ENCODE data around the gene RNF207. TPM values are rescaled to one million over a fixed set of nuclear protein-coding genes. Genes with fewer than 3 reads are reported as not detected.

The RNF207 gene
- total and polyA plus RNA-seq, 2 of the 13 experiments (the other 11 are each of a cell fraction or from before 2014, with no cell fraction given), result 9.8 to 15.9 TPM

GRCh38 chr1:6199298-6200187 is 6.4 kb upstream of the RNF207 start, which contains the start of gene RPL22 (continued):
- peak; percentile 63 for TF ChIP-seq ATF3 (CRISPR knock-in tag; IDR thresholded peaks at IDR 0.05)
- peak; percentile 45 for TF ChIP-seq ZNF230 (CRISPR knock-in tag; IDR thresholded peaks at IDR 0.05)
- TF ChIP-seq ZBTB26 (CRISPR knock-in tag; IDR thresholded peaks at IDR 0.05; ENCODE audit: borderline replicate concordance), result no peak
- no peak; the same call in 1 of the 2 replicates for TF ChIP-seq KLF6 (CRISPR knock-in tag; IDR thresholded peaks at IDR 0.05)
- TF ChIP-seq MTA1 (CRISPR knock-in tag; IDR thresholded peaks at IDR 0.05; ENCODE audit: borderline replicate concordance), result peak; percentile 78; the same call in 1 of the 2 replicates
- peak; percentile 69; the same call in 1 of the 2 replicates for TF ChIP-seq MEIS1 (CRISPR knock-in tag; IDR thresholded peaks at IDR 0.05; ENCODE audit: borderline replicate concordance)
- TF ChIP-seq ZSCAN30 (CRISPR knock-in tag; IDR thresholded peaks at IDR 0.05), result 0 out of 2 replicates have a peak, but pooled peaks have one; percentile 25
- 0 out of 2 replicates have a peak, but pooled peaks have one; percentile 17 for TF ChIP-seq GFI1 (CRISPR knock-in tag; IDR thresholded peaks at IDR 0.05; ENCODE audit: borderline replicate concordance)
- TF ChIP-seq HNRNPH1 (optimal IDR thresholded peaks at IDR 0.05; ENCODE audit: low read depth, low read length), result no peak
- peak; percentile 61; the same call in 1 of the 2 replicates for TF ChIP-seq AKAP8 (CRISPR knock-in tag; IDR thresholded peaks at IDR 0.05)
- TF ChIP-seq LRRFIP1 (CRISPR knock-in tag; conservative IDR thresholded peaks at IDR 0.05), result no peak
- TF ChIP-seq SAP130 (CRISPR knock-in tag; IDR thresholded peaks at IDR 0.05; ENCODE audit: low read depth), result peak; percentile 95
- TF ChIP-seq ZMYM4 (CRISPR knock-in tag; IDR thresholded peaks at IDR 0.05), result peak; percentile 70
- TF ChIP-seq TAF15 (IDR thresholded peaks at IDR 0.05; ENCODE audit: low read depth, low read length, poor library complexity, severe bottlenecking), result no peak
- TF ChIP-seq ZBTB10 (CRISPR knock-in tag; IDR thresholded peaks at IDR 0.05; ENCODE audit: borderline replicate concordance), result peak; percentile 34; the same call in 1 of the 2 replicates
- peak; percentile 87 for TF ChIP-seq TEAD2 (CRISPR knock-in tag; IDR thresholded peaks at IDR 0.05)
- TF ChIP-seq IRF2 (CRISPR knock-in tag; IDR thresholded peaks at IDR 0.05), result peak; percentile 90
- TF ChIP-seq NFIC (IDR thresholded peaks at IDR 0.05; ENCODE audit: low read length), result no peak
- peak; percentile 43; the same call in 1 of the 2 replicates for TF ChIP-seq ZNF709 (CRISPR knock-in tag; IDR thresholded peaks at IDR 0.05)
- peak; percentile 31; the same call in 1 of the 2 replicates for TF ChIP-seq HIC2 (CRISPR knock-in tag; IDR thresholded peaks at IDR 0.05; ENCODE audit: low read depth)
